Tibial artery (tissue), 4 donors: Measurements from ENCODE around the gene IVD.
A peak's percentile ranks its signal among the peaks of the same experiment; 100 is the strongest.

Source experiments
- DNase-seq, 2 donors: peaks; one replicate each; pipeline ENCODE4 v3.0.0-alpha.2; 2019
- H3K27ac ChIP-seq, 2 donors: fragments of 200-600 bp; sonication (generic) in 1 of 2; 1 replicate in 1 of 2; 2 replicates in 1 of 2; pipeline ENCODE4 v1.5.1; 2018 to 2019; ENCODE audit warnings: mild to moderate bottlenecking in 1 of 2
- H3K27me3 ChIP-seq, 2 donors: fragments of 200-600 bp; sonication (generic) in 1 of 2; one replicate each; pipeline versions ENCODE4 v1.5.1 to v1.6.0; 2016 to 2019
- H3K36me3 ChIP-seq, 3 donors: fragments of 200-600 bp; sonication (generic) in 2 of 3; one replicate each; pipeline ENCODE4 v1.5.1; 2016 to 2019; ENCODE audit warnings: mild to moderate bottlenecking in 2 of 3
- H3K4me1 ChIP-seq, 4 donors: fragments of 200-600 bp; sonication (generic) in 2 of 4; 1 replicate in 3 of 4; 2 replicates in 1 of 4; pipeline ENCODE4 v1.5.1; 2016 to 2019
- H3K4me3 ChIP-seq, 2 donors: fragments of 200-600 bp; sonication (generic) in 1 of 2; 1 replicate in 1 of 2; 2 replicates in 1 of 2; pipeline ENCODE4 v1.5.1; 2018 to 2019; ENCODE audit warnings: mild to moderate bottlenecking in 2 of 2
- H3K9me3 ChIP-seq, 3 donors: fragments of 200-600 bp; sonication (generic) in 1 of 3; one replicate each; pipeline ENCODE4 v1.5.1; 2016 to 2019
- CTCF ChIP-seq, 2 experiments: fragments of 200-600 bp in 1 of 2; fragments of 450-650 bp in 1 of 2; IDR thresholded peaks; one replicate each; pipeline ENCODE4 v1.5.1; 2017 to 2019; ENCODE audit warnings: antibody characterized with exemption in 2 of 2, mild to moderate bottlenecking in 1 of 2, moderate library complexity in 1 of 2
- intact Hi-C: fragments of 100-400 bp; cut with DNase I; formaldehyde crosslinking; loops from one replicate; pipeline ENCODE4 v1.15.0; 2023; ENCODE audit warnings: low total_unique reads

The IVD gene

GRCh38 chr15:40365016-40365415 is 40.6 kb upstream of the IVD start:
- Histone ChIP-seq H3K9me3 (no peaks in the 10 kb centered on the region), H3K4me1 (peaks cover 0 to 21% (median 17%) of the 10 kb centered on the region in 4 donors), H3K27ac (no peak overlapping the region), H3K36me3 (no peaks in the 10 kb centered on the region), H3K27me3 (no peaks in the 10 kb centered on the region), H3K4me3 (no peak overlapping the region)
- TF ChIP-seq CTCF (IDR thresholded peaks at IDR 0.05), result no peak
- no peak for DNase-seq
- intact Hi-C loops, result loop anchor here (10.0 kb wide), 1 partner anchor 80 kb away; the partner anchor contains the start of gene ANKRD63

- H3K27ac ChIP-seq, result no peak overlapping the region
- intact Hi-C loops, result loop anchor here (2.0 to 10.0 kb wide), 2 partner anchors 45 to 81 kb away; partner anchors contain the start of gene ANKRD63
- H3K4me3 ChIP-seq, result no peak overlapping the region
- no peak for DNase-seq
- H3K36me3 ChIP-seq, result no peaks in the 10 kb centered on the region
- H3K9me3 ChIP-seq, result no peaks in the 10 kb centered on the region
- no peak for TF ChIP-seq CTCF (IDR thresholded peaks at IDR 0.05)
- no peaks in the 10 kb centered on the region for H3K27me3 ChIP-seq
- H3K4me1 ChIP-seq, result peaks cover 0 to 21% (median 17%) of the 10 kb centered on the region in 4 donors
Observed at GRCh38 chr15:40365624-40366456, 39.8 kb upstream of the IVD start.

- Histone ChIP-seq H3K4me1 (peaks cover 0 to 21% (median 17%) of the 10 kb centered on the region in 4 donors), H3K27ac (peak overlapping the region in 1 of 2 donors; percentile 48), H3K27me3 (no peaks in the 10 kb centered on the region), H3K9me3 (no peaks in the 10 kb centered on the region), H3K36me3 (no peaks in the 10 kb centered on the region), H3K4me3 (no peak overlapping the region)
- intact Hi-C loops, result loop anchor here (2.0 to 10.0 kb wide), 2 partner anchors 46 to 82 kb away; partner anchors contain the start of gene ANKRD63
- TF ChIP-seq CTCF (IDR thresholded peaks at IDR 0.05), result no peak
- peak in 1 of 2 donors; percentile 88 for DNase-seq
Observed at GRCh38 chr15:40366457-40367370, 38.9 kb upstream of the IVD start.

GRCh38 chr15:40367371-40367685 is 38.3 kb upstream of the IVD start:
- no peaks in the 10 kb centered on the region for H3K27me3 ChIP-seq
- peak overlapping the region; percentile 36 to 48 for H3K4me3 ChIP-seq
- no peaks in the 10 kb centered on the region for H3K36me3 ChIP-seq
- TF ChIP-seq CTCF (IDR thresholded peaks at IDR 0.05), result no peak
- H3K4me1 ChIP-seq, result peaks cover 0 to 21% (median 17%) of the 10 kb centered on the region in 4 donors
- DNase-seq, result no peak
- peak overlapping the region; percentile 29 to 48 for H3K27ac ChIP-seq
- intact Hi-C loops, result loop anchor here (2.0 to 10.0 kb wide), 2 partner anchors 47 to 83 kb away; partner anchors contain the start of gene ANKRD63
- no peaks in the 10 kb centered on the region for H3K9me3 ChIP-seq
